Measurements from ENCODE around the gene RAB6C. TPM values are rescaled to one million over a fixed set of nuclear protein-coding genes. Genes with fewer than 3 reads are reported as not detected.
A peak's percentile ranks its signal among the peaks of the same experiment; 100 is the strongest.
"Not testable (repeated sequence)": the region's sequence is repeated elsewhere in the genome, so short reads cannot be mapped to it uniquely, and the experiment has no call there.

RAB6C gene
- total RNA-seq, 1 donor from 2014 or later, result 0.37 TPM

DNA sequence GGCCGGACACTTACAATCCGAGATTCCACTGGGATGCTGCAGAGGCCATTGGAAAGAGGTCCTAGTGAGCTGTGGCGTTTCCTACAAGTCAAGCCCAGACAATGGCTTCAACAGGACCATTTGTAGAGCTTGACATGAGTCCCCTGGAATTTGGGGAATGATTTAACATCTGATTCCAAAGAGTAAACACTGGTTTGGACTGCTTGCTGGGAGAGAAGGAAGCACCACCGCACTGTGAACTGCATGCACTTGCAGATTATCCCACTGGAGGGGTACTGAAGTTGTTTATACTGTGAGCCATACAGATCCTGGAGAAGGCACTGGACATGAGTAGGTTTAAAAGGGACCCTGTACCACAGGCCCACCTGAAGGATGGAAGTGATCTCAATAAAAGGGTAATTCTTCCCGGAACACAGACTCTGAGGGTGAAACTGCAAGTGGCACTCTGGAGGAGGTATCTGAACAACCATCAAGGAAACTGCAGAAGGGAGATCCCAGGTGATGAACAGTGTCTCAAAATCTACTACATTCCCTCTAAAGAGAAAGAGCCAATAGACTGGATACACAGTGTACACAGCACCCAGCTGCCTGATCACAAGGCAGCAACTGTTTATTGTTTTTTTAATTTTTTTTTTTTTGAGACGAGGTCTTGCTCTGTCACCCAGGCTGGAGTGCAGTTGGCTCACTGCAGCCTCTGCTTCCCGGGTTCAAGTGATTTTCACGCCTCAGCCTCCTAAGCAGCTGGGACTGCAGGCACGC is 4.3 kb upstream of the RAB6C start:
- Mint-ChIP-seq H3K4me1 (ENCODE audit: low read depth) (peaks cover 3% of the 10 kb centered on the region), H3K27ac (ENCODE audit: unreplicated experiment) (no peak overlapping the region), H3K36me3 (ENCODE audit: low read depth) (peaks cover 1% of the 10 kb centered on the region), H3K9me3 (ENCODE audit: low read depth) (no peaks in the 10 kb centered on the region), H3K27me3 (ENCODE audit: low read depth) (peaks cover 37% of the 10 kb centered on the region), H3K4me3 (ENCODE audit: unreplicated experiment) (no peak overlapping the region)
- DNase-seq (ENCODE audit: low spot score), result no peak
- no peak for TF ChIP-seq CTCF (IDR thresholded peaks at IDR 0.05)

GRCh38 chr2:129976969-129977368 is 2.5 kb upstream of the RAB6C start:
- H3K27ac Mint-ChIP-seq (ENCODE audit: unreplicated experiment); H3K9me3 Mint-ChIP-seq (ENCODE audit: low read depth); DNase-seq (ENCODE audit: low spot score); H3K4me3 Mint-ChIP-seq (ENCODE audit: unreplicated experiment); H3K4me1 Mint-ChIP-seq (ENCODE audit: low read depth); H3K36me3 Mint-ChIP-seq (ENCODE audit: low read depth): not testable (repeated sequence)
- peaks cover 44% of the 10 kb centered on the region for H3K27me3 Mint-ChIP-seq (ENCODE audit: low read depth)

GRCh38 chr2:129977986-129978385 is 1.5 kb upstream of the RAB6C start:
- Mint-ChIP-seq H3K9me3 (ENCODE audit: low read depth) (no peaks in the 10 kb centered on the region), H3K4me3 (ENCODE audit: unreplicated experiment) (no peak overlapping the region), H3K27ac (ENCODE audit: unreplicated experiment) (no peak overlapping the region), H3K36me3 (ENCODE audit: low read depth) (peaks cover 1% of the 10 kb centered on the region), H3K4me1 (ENCODE audit: low read depth) (peaks cover 8% of the 10 kb centered on the region), H3K27me3 (ENCODE audit: low read depth) (peaks cover 43% of the 10 kb centered on the region)
- TF ChIP-seq CTCF (IDR thresholded peaks at IDR 0.05), result no peak
- DNase-seq (ENCODE audit: low spot score), result no peak

DNA sequence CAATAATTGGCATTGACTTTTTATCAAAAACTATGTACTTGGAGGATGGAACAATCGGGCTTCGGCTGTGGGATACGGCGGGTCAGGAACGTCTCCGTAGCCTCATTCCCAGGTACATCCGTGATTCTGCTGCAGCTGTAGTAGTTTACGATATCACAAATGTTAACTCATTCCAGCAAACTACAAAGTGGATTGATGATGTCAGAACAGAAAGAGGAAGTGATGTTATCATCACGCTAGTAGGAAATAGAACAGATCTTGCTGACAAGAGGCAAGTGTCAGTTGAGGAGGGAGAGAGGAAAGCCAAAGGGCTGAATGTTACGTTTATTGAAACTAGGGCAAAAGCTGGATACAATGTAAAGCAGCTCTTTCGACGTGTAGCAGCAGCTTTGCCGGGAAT is 780 bp downstream of the RAB6C start:
- H3K4me3 Mint-ChIP-seq (ENCODE audit: unreplicated experiment), result peak overlapping the region; percentile 76
- not testable (repeated sequence) for DNase-seq (ENCODE audit: low spot score); H3K27ac Mint-ChIP-seq (ENCODE audit: unreplicated experiment); H3K36me3 Mint-ChIP-seq (ENCODE audit: low read depth); H3K4me1 Mint-ChIP-seq (ENCODE audit: low read depth); H3K9me3 Mint-ChIP-seq (ENCODE audit: low read depth)
- peaks cover 45% of the 10 kb centered on the region for H3K27me3 Mint-ChIP-seq (ENCODE audit: low read depth)

DNA sequence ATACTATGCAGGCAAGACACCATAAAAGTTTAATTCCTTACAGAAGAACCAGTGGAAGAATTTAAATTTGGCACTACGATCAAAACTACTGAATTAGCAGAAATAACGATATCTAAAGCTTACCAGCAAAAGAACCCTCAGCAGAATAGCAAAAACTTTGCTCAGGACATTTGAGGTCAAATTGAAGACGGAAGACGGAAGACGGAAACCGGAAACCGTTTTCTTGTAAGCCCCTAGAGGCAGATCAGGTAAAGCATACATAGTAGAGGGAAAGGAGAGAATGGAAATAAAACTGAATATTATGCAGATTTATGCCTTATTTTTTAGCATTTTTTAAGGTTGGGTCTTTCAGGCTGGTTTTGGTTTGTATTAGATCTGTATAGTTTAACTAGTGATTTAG is 2.2 kb downstream of the RAB6C start:
- TF ChIP-seq CTCF (IDR thresholded peaks at IDR 0.05), result peak; percentile 27
- not testable (repeated sequence) for H3K36me3 Mint-ChIP-seq (ENCODE audit: low read depth); DNase-seq (ENCODE audit: low spot score); H3K9me3 Mint-ChIP-seq (ENCODE audit: low read depth); H3K4me3 Mint-ChIP-seq (ENCODE audit: unreplicated experiment); H3K4me1 Mint-ChIP-seq (ENCODE audit: low read depth); H3K27ac Mint-ChIP-seq (ENCODE audit: unreplicated experiment)
- H3K27me3 Mint-ChIP-seq (ENCODE audit: low read depth), result peaks cover 49% of the 10 kb centered on the region

- Mint-ChIP-seq H3K4me1 (ENCODE audit: low read depth) (peaks cover 6% of the 10 kb centered on the region), H3K27me3 (ENCODE audit: low read depth) (peaks cover 46% of the 10 kb centered on the region), H3K4me3 (ENCODE audit: unreplicated experiment) (no peak overlapping the region), H3K27ac (ENCODE audit: unreplicated experiment) (no peak overlapping the region), H3K9me3 (ENCODE audit: low read depth) (no peaks in the 10 kb centered on the region), H3K36me3 (ENCODE audit: low read depth) (no peaks in the 10 kb centered on the region)
- TF ChIP-seq CTCF (IDR thresholded peaks at IDR 0.05), result no peak
- DNase-seq (ENCODE audit: low spot score), result no peak
These were observed 5.0 kb downstream of the RAB6C start for GRCh38 chr2:129984426-129984825.

DNA sequence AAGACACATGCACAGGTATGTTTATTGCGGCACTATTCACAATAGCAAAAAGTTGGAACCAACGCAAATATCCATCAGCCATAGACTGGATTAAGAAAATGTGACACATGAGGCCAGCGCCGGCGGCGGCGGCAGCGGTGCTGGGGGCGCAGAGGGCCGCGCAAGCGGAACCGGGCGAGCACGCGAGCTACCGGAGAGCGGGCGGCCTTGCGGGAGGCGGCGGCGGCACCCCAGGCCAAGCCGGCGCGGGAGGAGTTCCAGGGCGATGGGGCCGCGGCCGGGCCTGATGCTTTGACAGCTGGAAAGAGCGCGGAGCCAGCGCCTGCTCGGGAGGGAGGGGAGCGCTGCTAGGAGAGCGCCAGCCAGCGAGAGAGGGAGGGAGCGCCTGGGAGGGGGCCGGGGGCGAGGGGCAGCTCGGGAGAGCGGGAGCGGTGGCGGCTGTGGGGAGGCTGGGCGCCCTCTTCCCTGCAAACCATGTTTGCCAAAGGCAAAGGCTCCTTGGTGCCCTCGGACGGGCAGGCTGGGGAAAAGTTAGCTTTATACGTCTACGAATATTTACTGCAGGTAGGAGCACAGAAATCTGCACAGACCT is 13.0 kb downstream of the RAB6C start:
- H3K9me3 Mint-ChIP-seq (ENCODE audit: low read depth); H3K4me1 Mint-ChIP-seq (ENCODE audit: low read depth); H3K36me3 Mint-ChIP-seq (ENCODE audit: low read depth); H3K27ac Mint-ChIP-seq (ENCODE audit: unreplicated experiment); H3K4me3 Mint-ChIP-seq (ENCODE audit: unreplicated experiment); DNase-seq (ENCODE audit: low spot score): not testable (repeated sequence)
- peaks cover 47% of the 10 kb centered on the region for H3K27me3 Mint-ChIP-seq (ENCODE audit: low read depth)

DNA sequence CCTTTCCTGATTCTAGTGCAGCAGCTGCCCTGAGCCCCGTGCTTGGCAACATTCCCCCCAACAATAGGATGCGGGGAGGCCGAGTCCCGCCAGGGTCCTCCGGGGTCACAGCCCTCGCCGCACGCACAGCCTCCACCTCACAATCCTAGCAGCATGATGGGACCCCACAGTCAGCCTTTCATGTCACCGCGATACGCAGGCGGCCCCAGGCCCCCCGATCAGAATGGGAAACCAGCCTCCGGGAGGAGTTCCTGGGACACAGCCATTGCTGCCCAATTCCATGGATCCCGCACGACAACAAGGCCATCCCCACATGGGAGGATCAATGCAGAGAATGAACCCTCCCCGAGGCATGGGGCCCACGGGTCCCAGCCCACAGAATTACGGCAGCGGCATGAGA is 13.7 kb downstream of the RAB6C start:
- peaks cover 48% of the 10 kb centered on the region for H3K27me3 Mint-ChIP-seq (ENCODE audit: low read depth)
- not testable (repeated sequence) for H3K9me3 Mint-ChIP-seq (ENCODE audit: low read depth); H3K4me3 Mint-ChIP-seq (ENCODE audit: unreplicated experiment); H3K4me1 Mint-ChIP-seq (ENCODE audit: low read depth); DNase-seq (ENCODE audit: low spot score); H3K27ac Mint-ChIP-seq (ENCODE audit: unreplicated experiment); H3K36me3 Mint-ChIP-seq (ENCODE audit: low read depth)

- H3K4me1 Mint-ChIP-seq (ENCODE audit: low read depth); H3K4me3 Mint-ChIP-seq (ENCODE audit: unreplicated experiment); DNase-seq (ENCODE audit: low spot score); H3K36me3 Mint-ChIP-seq (ENCODE audit: low read depth); H3K27ac Mint-ChIP-seq (ENCODE audit: unreplicated experiment): not testable (repeated sequence)
- Mint-ChIP-seq H3K9me3 (ENCODE audit: low read depth) (peaks cover 18% of the 10 kb centered on the region), H3K27me3 (ENCODE audit: low read depth) (peaks cover 48% of the 10 kb centered on the region)
These were observed 17.3 kb downstream of the RAB6C start for GRCh38 chr2:129996657-129997237.

All from chondrocyte (in vitro differentiated cells).